ENCODE results near the gene MRNIP.

- no peak for TF ChIP-seq YY1 (IDR thresholded peaks at IDR 0.05; ENCODE audit: insufficient read depth, insufficient read length)
- TF ChIP-seq ZNF274 (IDR thresholded peaks at IDR 0.05; ENCODE audit: low read depth, low read length): no peak
- no peak for TF ChIP-seq SUZ12 (IDR thresholded peaks at IDR 0.05; ENCODE audit: extremely low read depth, insufficient read depth, insufficient read length)
Observed at GRCh38 chr5:179802950-179803562, 55.6 kb downstream of the MRNIP start.
